H9 (cell line): Measurements from ENCODE around the gene CDO1. TPM values are rescaled to one million over a fixed set of nuclear protein-coding genes. Genes with fewer than 3 reads are reported as not detected.

Experiments
- DNase-seq: peaks from one replicate; pipeline ENCODE4 v3.0.0-alpha.2; 2017
- H2AFZ ChIP-seq: one replicate; pipeline ENCODE4 v1.6.1; 2013; ENCODE audit warnings: mild to moderate bottlenecking, low read length, control low read depth, moderate library complexity
- H2AK5ac ChIP-seq: 2 replicates; pipeline ENCODE4 v1.6.1; 2013; ENCODE audit warnings: low read length, control low read depth, mixed read lengths; ENCODE audit not compliant: insufficient read length
- H2BK120ac ChIP-seq: one replicate; pipeline ENCODE4 v1.6.1; 2013; ENCODE audit warnings: low read depth, mild to moderate bottlenecking, low read length, control low read depth, inconsistent platforms; ENCODE audit not compliant: poor library complexity, severe bottlenecking
- H2BK12ac ChIP-seq: 2 replicates; pipeline ENCODE4 v1.6.1; 2013; ENCODE audit warnings: low read length, control low read depth, mixed read lengths, low read depth; ENCODE audit not compliant: insufficient read length
- H2BK15ac ChIP-seq: 2 replicates; pipeline ENCODE4 v1.6.1; 2013; ENCODE audit warnings: low read depth, low read length, control low read depth
- H2BK20ac ChIP-seq: one replicate; pipeline ENCODE4 v1.6.1; 2013; ENCODE audit warnings: low read depth, mild to moderate bottlenecking, low read length, control low read depth, inconsistent platforms; ENCODE audit not compliant: poor library complexity, severe bottlenecking
- H2BK5ac ChIP-seq: 2 replicates; pipeline ENCODE4 v1.6.1; 2013; ENCODE audit warnings: low read length, control low read depth, mixed read lengths; ENCODE audit not compliant: insufficient read length
- H3K14ac ChIP-seq: 2 replicates; pipeline ENCODE4 v1.6.1; 2013; ENCODE audit warnings: low read length, control low read depth; ENCODE audit not compliant: insufficient read depth
- H3K18ac ChIP-seq: 2 replicates; pipeline ENCODE4 v1.6.1; 2013; ENCODE audit warnings: low read depth, mild to moderate bottlenecking, mixed read lengths, low read length, control low read depth; ENCODE audit not compliant: insufficient read length
- H3K23ac ChIP-seq: 2 replicates; pipeline ENCODE4 v1.6.1; 2013; ENCODE audit warnings: low read length, control low read depth, mixed read lengths, low read depth; ENCODE audit not compliant: insufficient read length
- H3K23me2 ChIP-seq: 2 replicates; pipeline ENCODE4 v1.6.1; 2013; ENCODE audit warnings: low read depth, mild to moderate bottlenecking, mixed read lengths, low read length, control low read depth; ENCODE audit not compliant: insufficient read length, poor library complexity, severe bottlenecking
- H3K27ac ChIP-seq: 2 replicates; pipeline ENCODE4 v1.5.1; 2013; ENCODE audit warnings: low read length, control low read depth, mixed read lengths, low read depth; ENCODE audit not compliant: insufficient read length
- H3K27me3 ChIP-seq: 2 replicates; pipeline ENCODE4 v1.6.1; 2013; ENCODE audit warnings: low read length, control low read depth, inconsistent platforms; ENCODE audit not compliant: insufficient read depth
- H3K4ac ChIP-seq: 2 replicates; pipeline ENCODE4 v1.6.1; 2013; ENCODE audit warnings: low read depth, mild to moderate bottlenecking, control low read depth, inconsistent platforms, low read length, moderate library complexity
- H3K4me1 ChIP-seq: 2 replicates; pipeline ENCODE4 v1.6.1; 2013; ENCODE audit warnings: low read length, control low read depth, inconsistent platforms; ENCODE audit not compliant: insufficient read depth
- H3K4me2 ChIP-seq: 2 replicates; pipeline ENCODE4 v1.6.1; 2013; ENCODE audit warnings: low read length, control low read depth, mixed read lengths; ENCODE audit not compliant: insufficient read length, insufficient read depth
- H3K56ac ChIP-seq: 2 replicates; pipeline ENCODE4 v1.6.1; 2013; ENCODE audit warnings: low read depth, mild to moderate bottlenecking, mixed read lengths, low read length, control low read depth; ENCODE audit not compliant: insufficient read length
- H3K79me1 ChIP-seq: 2 replicates; pipeline ENCODE4 v1.6.1; 2013; ENCODE audit warnings: low read depth, mild to moderate bottlenecking, moderate library complexity, low read length, control low read depth, inconsistent platforms; ENCODE audit not compliant: insufficient read depth, poor library complexity, severe bottlenecking
- H3K79me2 ChIP-seq: 2 replicates; pipeline ENCODE4 v1.6.1; 2013; ENCODE audit warnings: low read length, control low read depth, inconsistent platforms; ENCODE audit not compliant: insufficient read depth
- H3K9ac ChIP-seq: 2 replicates; pipeline ENCODE4 v1.6.1; 2013; ENCODE audit warnings: low read length, control low read depth, mixed read lengths; ENCODE audit not compliant: insufficient read length; ENCODE audit errors: extremely low read depth
- H3K9me3 ChIP-seq: one replicate; pipeline ENCODE4 v1.6.1; 2013; ENCODE audit warnings: low read depth, low read length, inconsistent platforms; ENCODE audit not compliant: control insufficient read depth
- H3T11ph ChIP-seq: one replicate; pipeline ENCODE4 v1.6.1; 2013; ENCODE audit warnings: mild to moderate bottlenecking, low read length, control low read depth, inconsistent platforms
- H4K20me1 ChIP-seq: one replicate; pipeline ENCODE4 v1.6.1; 2013; ENCODE audit not compliant: control insufficient read depth, insufficient read length, insufficient read depth
- H4K5ac ChIP-seq: 2 replicates; pipeline ENCODE4 v1.6.1; 2013; ENCODE audit warnings: low read depth, mild to moderate bottlenecking, mixed read lengths, low read length, control low read depth; ENCODE audit not compliant: insufficient read length
- H4K8ac ChIP-seq: replicated peaks from 2 replicates; pipeline ENCODE4 v1.6.1; 2013; ENCODE audit warnings: low read length, control low read depth, mixed read lengths, low read depth; ENCODE audit not compliant: insufficient read length
- H4K91ac ChIP-seq: 2 replicates; pipeline ENCODE4 v1.6.1; 2013; ENCODE audit warnings: low read depth, mild to moderate bottlenecking, moderate library complexity, mixed read lengths, low read length, control low read depth; ENCODE audit not compliant: insufficient read length
- H3K27ac Mint-ChIP-seq, 3 experiments: 2 replicates in 2 of 3; 3 replicates in 1 of 3; pipeline ENCODE4 v1.8.0; 2020 to 2021; ENCODE audit warnings: mixed read lengths in 3 of 3, mild to moderate bottlenecking in 1 of 3, moderate library complexity in 1 of 3
- H3K27me3 Mint-ChIP-seq: 2 replicates; pipeline ENCODE4 v1.8.0; 2021; ENCODE audit warnings: low read depth, mild to moderate bottlenecking, moderate library complexity, mixed read lengths
- H3K36me3 Mint-ChIP-seq, 3 experiments: 2 replicates in 2 of 3; 3 replicates in 1 of 3; pipeline ENCODE4 v1.8.0; 2020 to 2021; ENCODE audit warnings: low read depth in 3 of 3, mixed read lengths in 3 of 3; ENCODE audit not compliant: insufficient read depth in 1 of 3
- H3K4me1 Mint-ChIP-seq, 2 experiments: 2 replicates each; pipeline ENCODE4 v1.8.0; 2020; ENCODE audit warnings: mixed read lengths in 2 of 2
- H3K4me3 Mint-ChIP-seq, 2 experiments: 2 replicates in 1 of 2; 3 replicates in 1 of 2; pipeline ENCODE4 v1.8.0; 2020 to 2021; ENCODE audit warnings: mild to moderate bottlenecking in 2 of 2, mixed read lengths in 2 of 2, moderate library complexity in 1 of 2
- H3K9me3 Mint-ChIP-seq, 2 experiments: 2 replicates in 1 of 2; 3 replicates in 1 of 2; pipeline ENCODE4 v1.8.0; 2020; ENCODE audit warnings: mild to moderate bottlenecking in 2 of 2, mixed read lengths in 2 of 2, moderate library complexity in 1 of 2
- CTCF ChIP-seq: fragments of 200-600 bp; sonication (generic); conservative IDR thresholded peaks from 3 replicates; pipeline ENCODE4 v1.8.0; 2021; ENCODE audit warnings: antibody characterized with exemption, mild to moderate bottlenecking
- WGBS: extraction: QIAGEN DNeasy Blood & Tissue Kit; methylation state at CpG from one replicate; pipeline ENCODE4 v1.1.7; 2013; ENCODE audit warnings: missing lambda C conversion rate, low lambda C conversion rate, mixed read lengths; ENCODE audit not compliant: insufficient read length; ENCODE audit errors: extremely low coverage; 5-methylcytosine and 5-hydroxymethylcytosine counted together
- total RNA-seq: library from RNA; stranded (reverse); gene quantifications from 2 replicates; pipeline ENCODE4 v1.2.1, GENCODE V29; 2021

Gene CDO1
- total RNA-seq, 1 experiment from 2014 or later, result 11.2 TPM

GRCh38 chr5:115829913-115830312 is 13.5 kb upstream of the CDO1 start:
- Histone ChIP-seq H3K79me2 (no peaks in the 10 kb centered on the region), H2AFZ (no peak overlapping the region), H3K18ac (no peak overlapping the region), H3K23me2 (no peaks in the 10 kb centered on the region), H2BK15ac (no peak overlapping the region), H3K27ac (no peak overlapping the region), H4K5ac (no peak overlapping the region), H3K56ac (no peak overlapping the region), H3K4ac (no peak overlapping the region), H3K9me3 (no peaks in the 10 kb centered on the region), H4K91ac (no peak overlapping the region), H4K20me1 (no peaks in the 10 kb centered on the region), H2BK120ac (no peak overlapping the region), H3K27me3 (no peaks in the 10 kb centered on the region), H3K4me2 (no peak overlapping the region), H3K4me1 (no peaks in the 10 kb centered on the region), H3T11ph (no peak overlapping the region), H4K8ac (no peak overlapping the region), H2AK5ac (no peak overlapping the region), H3K9ac (no peak overlapping the region), H2BK20ac (no peak overlapping the region), H2BK5ac (no peak overlapping the region), H3K79me1 (no peaks in the 10 kb centered on the region), H2BK12ac (no peak overlapping the region), H3K23ac (no peak overlapping the region), H3K14ac (no peak overlapping the region)
- peaks cover 2% of the 10 kb centered on the region; the same call in 1 of the 2 replicates for H3K27me3 Mint-ChIP-seq
- H3K9me3 Mint-ChIP-seq, result peaks cover 5 to 11% of the 10 kb centered on the region in 2 experiments; a peak in 4 of 5 replicates
- DNase-seq, result no peak
- no peaks in the 10 kb centered on the region for H3K4me1 Mint-ChIP-seq
- H3K4me3 Mint-ChIP-seq, result no peak overlapping the region
- WGBS, result no CpG with 5 or more reads among the region's 5 CpGs
- TF ChIP-seq CTCF, result no peak
- peaks cover 11 to 51% (median 43%) of the 10 kb centered on the region in 3 experiments for H3K36me3 Mint-ChIP-seq
- H3K27ac Mint-ChIP-seq, result no peak overlapping the region
